Cardiac fibroblast (primary cell): ENCODE measurements around the gene MAGEF1.

Source experiments
- DNase-seq, 2 donors: peaks; one replicate each; pipeline versions ENCODE4 v3.0.0 to v3.0.0-alpha.2; 2010; ENCODE audit warnings: low read depth in 2 of 2
- H3K4me3 ChIP-seq, 2 donors: replicated peaks in 1 of 2; 1 replicate in 1 of 2; 2 replicates in 1 of 2; pipeline ENCODE4 v1.5.1; 2011; ENCODE audit warnings: low read depth in 2 of 2, low read length in 2 of 2, mild to moderate bottlenecking in 2 of 2, moderate library complexity in 1 of 2
- TF ChIP-seq, protein P1 (sequence below): IDR thresholded peaks from one replicate; pipeline ENCODE4 v1.5.1; 2011; ENCODE audit warnings: low read depth, mild to moderate bottlenecking, low read length, inconsistent platforms

Gene MAGEF1

GRCh38 chr3:184748219-184749135 lies 36.6 kb upstream of the MAGEF1 start:
- TF ChIP-seq, protein P1, sequence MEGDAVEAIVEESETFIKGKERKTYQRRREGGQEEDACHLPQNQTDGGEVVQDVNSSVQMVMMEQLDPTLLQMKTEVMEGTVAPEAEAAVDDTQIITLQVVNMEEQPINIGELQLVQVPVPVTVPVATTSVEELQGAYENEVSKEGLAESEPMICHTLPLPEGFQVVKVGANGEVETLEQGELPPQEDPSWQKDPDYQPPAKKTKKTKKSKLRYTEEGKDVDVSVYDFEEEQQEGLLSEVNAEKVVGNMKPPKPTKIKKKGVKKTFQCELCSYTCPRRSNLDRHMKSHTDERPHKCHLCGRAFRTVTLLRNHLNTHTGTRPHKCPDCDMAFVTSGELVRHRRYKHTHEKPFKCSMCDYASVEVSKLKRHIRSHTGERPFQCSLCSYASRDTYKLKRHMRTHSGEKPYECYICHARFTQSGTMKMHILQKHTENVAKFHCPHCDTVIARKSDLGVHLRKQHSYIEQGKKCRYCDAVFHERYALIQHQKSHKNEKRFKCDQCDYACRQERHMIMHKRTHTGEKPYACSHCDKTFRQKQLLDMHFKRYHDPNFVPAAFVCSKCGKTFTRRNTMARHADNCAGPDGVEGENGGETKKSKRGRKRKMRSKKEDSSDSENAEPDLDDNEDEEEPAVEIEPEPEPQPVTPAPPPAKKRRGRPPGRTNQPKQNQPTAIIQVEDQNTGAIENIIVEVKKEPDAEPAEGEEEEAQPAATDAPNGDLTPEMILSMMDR: peak; percentile 27
- H3K4me3 ChIP-seq: no peak overlapping the region
- peak; percentile 9 to 48 for DNase-seq

DNA sequence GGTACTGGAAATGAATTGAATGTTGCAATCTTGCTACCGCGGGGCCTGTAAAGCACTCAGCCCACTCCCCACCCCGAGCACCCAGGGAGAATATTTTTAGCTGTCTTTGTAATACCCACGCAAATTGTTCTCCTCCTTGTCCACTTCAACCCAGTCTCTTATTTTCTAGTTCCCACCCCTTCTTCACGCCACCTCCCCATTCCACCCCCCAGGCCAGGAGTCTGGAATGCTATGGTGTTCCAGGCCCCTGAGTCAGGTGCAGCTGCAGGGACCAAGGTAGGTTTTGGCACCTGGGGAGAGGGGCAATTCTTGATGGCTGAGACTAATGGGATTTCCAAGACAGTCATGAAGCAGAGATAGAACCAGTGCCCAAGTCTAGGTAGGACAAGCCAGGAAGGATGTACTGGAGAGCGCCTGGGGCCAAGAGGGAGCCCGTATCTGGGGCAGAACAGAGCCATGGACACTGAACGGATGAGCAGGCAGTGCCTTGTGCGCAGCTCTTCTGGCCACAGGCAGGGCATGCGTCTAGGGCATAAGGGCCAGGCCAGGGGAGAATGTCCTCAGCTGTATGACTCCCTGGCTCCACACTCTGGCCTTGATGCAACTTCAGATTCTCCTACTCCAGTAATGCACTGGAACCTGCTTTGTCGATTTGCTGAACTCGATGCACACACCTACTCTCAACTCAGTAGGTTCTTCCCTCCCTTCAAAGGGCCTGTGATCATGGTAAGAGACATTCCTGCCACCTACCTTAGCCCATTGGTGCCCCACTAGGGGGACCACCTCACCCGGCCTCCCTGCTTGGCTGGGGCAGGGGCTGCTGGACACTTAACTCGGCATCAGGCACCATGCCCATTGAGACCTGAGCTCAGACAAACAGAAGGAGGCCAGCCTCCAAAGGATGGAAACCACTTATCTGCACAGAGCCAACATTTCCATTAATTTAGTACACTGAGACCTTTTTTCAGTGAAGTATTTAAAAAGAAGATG lies 34.6 kb upstream of the MAGEF1 start:
- H3K4me3 ChIP-seq: no peak overlapping the region
- DNase-seq: no peak
- TF ChIP-seq, protein P1: no peak

DNA sequence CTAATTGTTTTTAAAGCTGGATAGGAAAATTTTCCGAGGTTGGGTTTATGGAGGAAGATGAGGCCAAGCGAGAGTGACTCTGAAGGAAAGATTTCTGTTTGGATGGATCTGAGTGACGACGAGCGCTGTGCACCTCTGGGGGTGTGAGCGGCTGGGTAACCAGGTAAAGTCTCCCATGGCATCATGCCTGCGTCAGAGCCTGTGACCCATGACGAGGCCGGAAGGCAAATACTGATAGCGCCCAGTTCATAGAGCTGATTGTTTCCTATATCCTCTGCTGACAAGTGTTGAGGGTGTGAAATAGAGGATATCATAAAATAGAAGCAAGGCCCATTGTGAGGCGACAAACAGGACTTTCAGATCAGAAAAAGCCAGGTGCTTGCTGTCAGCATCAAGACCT lies 33.7 kb upstream of the MAGEF1 start:
- H3K4me3 ChIP-seq: no peak overlapping the region
- TF ChIP-seq, protein P1: no peak
- DNase-seq: no peak

GRCh38 chr3:184743248-184743647 lies 31.4 kb upstream of the MAGEF1 start:
- TF ChIP-seq, protein P1: no peak

GRCh38 chr3:184742676-184743135 lies 30.8 kb upstream of the MAGEF1 start:
- no peak for DNase-seq
- no peak overlapping the region for H3K4me3 ChIP-seq
- TF ChIP-seq, protein P1: no peak

More at GRCh38 chr3:184743248-184743647, 31.4 kb upstream of the MAGEF1 start:
- H3K4me3 ChIP-seq: no peak overlapping the region
- DNase-seq: no peak

DNA sequence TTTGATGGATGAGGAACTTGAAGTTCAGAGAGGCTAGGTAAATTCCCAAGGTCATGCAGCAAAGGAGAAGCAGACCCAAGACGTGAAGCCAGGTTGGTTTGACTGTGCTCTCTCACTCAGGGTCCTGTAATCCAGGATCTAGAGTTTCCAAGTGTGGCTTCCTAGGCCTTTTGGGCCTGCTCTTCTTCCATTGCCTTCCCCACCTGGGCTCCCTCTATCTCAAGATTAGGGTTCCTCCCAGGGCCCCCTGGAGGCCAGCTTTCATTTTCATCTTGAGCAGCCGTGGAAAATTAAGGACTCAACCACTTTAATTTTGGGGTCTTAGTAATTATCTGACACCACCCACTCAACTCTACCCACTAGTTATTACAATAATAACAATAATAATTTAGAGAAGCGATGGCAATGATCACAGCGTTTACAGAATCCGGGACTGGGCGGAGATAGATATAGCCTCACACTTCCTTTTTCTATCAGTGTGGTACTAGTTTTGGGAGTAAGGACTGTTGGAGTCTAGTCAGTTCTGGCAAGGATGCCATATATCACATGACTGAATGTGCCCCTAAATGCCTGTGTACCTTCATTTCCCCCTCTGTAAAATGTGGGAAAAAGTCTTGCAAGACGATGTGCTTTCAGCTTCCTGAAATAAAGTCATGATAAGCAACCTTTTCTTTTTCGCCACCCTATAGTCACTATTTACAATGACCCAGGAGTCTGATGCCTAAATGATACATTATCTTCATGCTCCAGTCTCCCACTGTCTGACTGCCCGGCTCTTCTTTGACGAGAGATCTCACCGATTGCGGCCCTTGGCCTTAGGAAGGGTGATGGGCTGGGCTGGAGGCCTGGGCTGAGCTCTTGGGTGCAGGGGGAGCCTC lies 30.2 kb upstream of the MAGEF1 start:
- TF ChIP-seq, protein P1: no peak
- DNase-seq: no peak
- no peak overlapping the region for H3K4me3 ChIP-seq
